GM12892 (cell line): Measurements from ENCODE around the gene ACSF3. TPM values are rescaled to one million over a fixed set of nuclear protein-coding genes. Genes with fewer than 3 reads are reported as not detected.

Experiments
- DNase-seq: peaks from one replicate; pipeline ENCODE4 v3.0.0; 2011; ENCODE audit not compliant: insufficient read length
- FAIRE-seq: peaks from 2 replicates; lab custom pipeline; 2011; peaks lifted over from hg19 to GRCh38; lab: Jason Lieb, UNC
- POLR2A ChIP-seq: IDR thresholded peaks from 2 replicates; pipeline ENCODE4 v1.6.1; 2011; ENCODE audit warnings: low read depth, low read length, control low read depth
- POLR2AphosphoS5 ChIP-seq: IDR thresholded peaks from 2 replicates; pipeline ENCODE4 v1.6.1; 2011; ENCODE audit warnings: low read depth, low read length, control low read depth
- TAF1 ChIP-seq: IDR thresholded peaks from 2 replicates; pipeline ENCODE4 v1.6.1; 2011; ENCODE audit warnings: low read depth, mild to moderate bottlenecking, control low read depth, low read length, borderline replicate concordance
- polyA plus RNA-seq: library from polyadenylated mRNA; unstranded; fragments of >200 nt; gene quantifications from one replicate; pipeline ENCODE4 v1.2.1, GENCODE V29; 2012; ENCODE audit warnings: missing spikeins, inconsistent platforms; ENCODE audit not compliant: missing spikeins

ACSF3 gene
- 17.1 TPM for polyA plus RNA-seq

DNA sequence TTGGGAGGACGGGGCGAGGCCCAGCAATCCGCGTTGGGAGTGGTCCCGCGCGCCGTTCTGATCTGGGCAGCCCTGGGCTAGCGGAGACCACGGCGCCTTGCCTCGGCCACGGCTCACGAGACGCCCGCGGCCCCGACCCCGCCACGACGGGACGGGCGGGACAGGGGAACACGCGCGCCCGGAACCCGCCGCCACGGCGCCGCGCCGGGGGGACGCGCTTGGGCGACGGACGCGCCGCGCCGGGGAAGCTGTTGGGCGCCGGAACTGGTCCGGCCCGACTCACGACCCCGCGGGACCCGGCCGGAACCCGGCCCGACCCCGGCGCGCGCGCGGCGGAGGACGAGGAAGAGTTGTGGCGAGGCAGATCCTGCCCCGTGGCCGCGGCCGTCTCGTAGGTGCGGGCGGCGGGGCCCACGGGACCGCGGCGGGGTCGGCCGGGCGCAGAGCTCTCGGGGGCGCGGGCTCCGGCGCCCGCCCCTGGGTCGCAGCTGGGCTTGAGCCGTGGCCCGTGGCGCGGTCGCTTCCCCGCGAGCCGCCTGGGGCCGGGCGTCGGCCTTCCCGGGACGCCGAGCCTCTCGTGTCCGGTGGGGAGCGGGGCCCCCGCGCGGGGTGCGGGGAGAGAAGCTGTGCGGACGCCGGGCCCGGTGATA is at the start of gene ACSF3:
Gene ACSF3 (plus strand): TSS at position 251 of the 650 bp plus-strand sequence. CDS start 6,830 bp downstream, outside the sequence.
- DNase-seq (peak; percentile 89), FAIRE-seq (peak; percentile 84)
- peak; percentile 42; the same call in 1 of the 2 replicates for TF ChIP-seq POLR2AphosphoS5
- TF ChIP-seq POLR2A = peak; percentile 83; the same call in 1 of the 2 replicates
- TF ChIP-seq TAF1 = peak; percentile 62; the same call in 1 of the 2 replicates

DNA sequence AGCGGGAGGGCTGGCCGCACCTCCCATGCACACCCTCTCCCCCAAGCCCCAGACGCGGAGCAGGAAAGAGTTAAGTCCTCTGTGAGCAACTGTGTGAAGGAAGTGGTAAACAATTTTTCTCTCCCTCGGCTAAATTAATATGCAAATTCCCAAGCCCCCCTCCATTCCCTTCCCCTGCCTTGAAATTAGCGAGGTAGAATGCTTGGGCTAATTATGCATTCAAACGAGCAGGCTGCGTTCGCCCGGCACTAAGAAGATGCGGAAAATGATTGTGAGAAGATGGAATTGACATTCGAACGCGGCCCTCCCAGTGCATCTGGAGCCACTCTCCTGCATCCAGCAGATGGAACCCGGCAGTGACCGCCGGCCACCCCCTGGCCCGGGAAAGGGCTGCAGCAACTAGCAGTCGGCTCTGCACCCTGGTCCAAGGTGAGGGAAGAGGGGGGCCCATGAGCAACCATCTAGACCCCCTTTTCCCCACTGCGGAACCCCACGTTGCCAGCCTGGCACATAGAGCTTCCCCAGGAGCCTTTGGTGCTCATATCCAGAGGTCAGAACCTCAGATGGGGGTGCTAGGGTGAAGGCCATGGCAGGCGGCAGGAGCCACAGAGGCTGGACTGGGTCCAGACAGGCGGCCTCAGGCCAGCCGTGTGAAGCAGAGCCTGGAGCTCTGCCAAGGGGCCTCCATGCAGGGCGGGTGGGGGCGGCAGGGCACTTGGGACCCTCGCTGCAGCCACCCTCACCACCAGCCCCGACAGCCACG is 49.1 kb upstream of the ACSF3 start:
- FAIRE-seq = no peak
- no peak for DNase-seq
- TF ChIP-seq TAF1 (no peak), POLR2A (no peak), POLR2AphosphoS5 (no peak)

DNA sequence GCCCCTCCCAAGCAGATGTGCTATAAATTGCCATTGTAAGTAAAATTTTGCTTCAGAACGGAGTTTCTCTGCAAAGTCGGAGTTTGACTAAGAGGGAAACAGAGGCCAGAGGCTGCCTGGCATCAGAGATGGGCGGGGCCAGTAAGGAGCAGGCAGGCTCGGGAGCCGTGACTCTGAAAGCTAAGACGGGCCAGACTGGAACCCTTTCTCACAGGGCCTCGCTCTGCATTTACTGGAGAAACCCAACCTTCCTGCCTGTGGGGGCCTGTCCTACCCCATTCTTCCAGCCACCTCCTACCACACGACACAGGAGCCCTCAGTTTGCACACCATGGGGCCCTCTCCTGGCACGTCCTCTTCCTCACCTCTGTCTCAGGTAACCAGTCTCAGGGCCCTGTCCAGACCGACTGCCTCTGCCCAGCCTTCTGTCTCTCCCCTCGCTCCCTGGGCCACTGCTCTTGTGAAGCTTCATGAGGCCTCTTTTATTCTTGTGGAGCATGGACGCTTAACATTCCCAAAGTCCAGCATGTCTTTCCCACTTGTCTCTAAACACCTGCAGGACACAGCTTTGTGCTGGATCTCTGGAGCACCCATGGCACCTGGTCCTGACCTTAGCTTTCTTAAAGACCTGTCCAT is 48.4 kb upstream of the ACSF3 start:
- no peak for DNase-seq
- no peak for TF ChIP-seq TAF1
- TF ChIP-seq POLR2AphosphoS5 = no peak
- FAIRE-seq = no peak

DNA sequence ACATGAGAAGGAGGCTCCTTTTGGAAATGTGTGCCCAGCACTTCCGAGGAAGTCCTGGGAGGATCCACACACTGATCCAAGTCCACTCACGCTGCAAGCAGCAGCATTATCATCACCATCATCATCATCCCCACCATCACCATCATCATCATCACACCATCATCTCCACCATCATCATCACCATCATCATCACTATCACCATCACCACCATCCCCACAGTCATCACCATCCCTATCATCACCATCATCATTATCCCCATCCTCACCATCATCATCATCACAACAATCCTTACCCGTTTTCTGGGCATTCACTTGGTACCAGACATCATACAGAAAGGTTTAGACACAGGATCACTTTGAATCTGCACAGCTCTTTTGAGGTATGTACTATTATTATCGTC is 47.8 kb upstream of the ACSF3 start:
- no peak for FAIRE-seq
- no peak for DNase-seq
- no peak for TF ChIP-seq TAF1
- TF ChIP-seq POLR2AphosphoS5 = no peak
- no peak for TF ChIP-seq POLR2A

DNA sequence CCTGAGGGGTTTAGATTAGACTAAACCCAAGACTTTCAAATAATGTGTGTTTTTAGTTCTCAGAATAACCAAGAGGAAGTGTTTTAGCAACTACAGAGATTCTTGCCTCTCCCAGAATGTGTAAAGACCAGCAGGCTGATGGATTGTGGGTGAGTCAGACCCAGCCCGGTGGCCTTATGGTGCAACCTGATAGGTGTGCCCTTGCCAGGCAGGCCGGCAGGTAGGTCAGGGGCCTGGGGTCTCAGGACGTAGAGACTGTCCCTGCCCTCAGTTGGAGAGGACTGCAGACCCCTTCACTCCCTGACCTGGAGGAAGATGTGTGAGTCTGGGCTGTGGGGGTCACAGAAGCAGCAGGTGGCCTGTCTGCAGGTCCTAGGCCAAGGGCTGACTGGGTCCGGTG is 47.2 kb upstream of the ACSF3 start:
- FAIRE-seq (no peak), DNase-seq (no peak)
- no peak for TF ChIP-seq POLR2A
- no peak for TF ChIP-seq TAF1
- no peak for TF ChIP-seq POLR2AphosphoS5

DNA sequence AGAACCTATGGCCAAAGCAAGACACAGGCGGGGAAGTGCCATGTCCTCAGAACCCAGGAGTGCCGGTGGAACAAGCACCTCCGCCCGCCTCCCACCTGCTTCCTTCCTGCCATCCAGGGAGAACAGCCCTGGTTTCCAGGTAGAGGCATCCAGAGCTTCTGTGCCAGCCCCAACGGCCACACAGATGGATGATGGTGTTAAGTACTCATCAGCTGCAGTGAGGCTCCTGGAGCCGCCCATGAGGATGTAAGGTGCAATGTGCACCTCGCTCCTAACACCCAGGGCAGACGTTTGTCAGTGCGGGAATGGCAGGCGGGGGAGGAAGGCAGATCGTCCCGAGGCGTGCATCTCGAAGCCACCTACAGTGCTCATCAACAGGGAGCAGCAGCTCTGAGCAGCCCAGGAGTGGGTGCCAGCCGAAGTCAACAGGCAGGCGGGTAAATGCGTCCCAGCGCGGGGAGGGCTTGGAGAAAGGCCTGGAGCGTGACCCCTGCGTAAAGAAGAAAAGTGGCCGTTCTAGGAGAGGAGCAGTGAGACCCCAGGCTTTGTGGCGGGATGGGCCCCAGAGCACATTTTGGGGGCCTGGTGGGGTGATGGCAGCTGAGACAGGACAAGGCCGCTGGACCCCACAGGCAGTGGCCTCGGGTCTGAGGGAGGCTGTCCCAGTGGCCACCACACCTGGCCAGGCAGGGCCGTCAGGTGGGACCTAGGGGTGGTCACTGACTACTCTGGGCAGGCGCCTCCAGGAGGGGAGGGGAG is 46.1 kb upstream of the ACSF3 start:
- FAIRE-seq = no peak
- no peak for DNase-seq

DNA sequence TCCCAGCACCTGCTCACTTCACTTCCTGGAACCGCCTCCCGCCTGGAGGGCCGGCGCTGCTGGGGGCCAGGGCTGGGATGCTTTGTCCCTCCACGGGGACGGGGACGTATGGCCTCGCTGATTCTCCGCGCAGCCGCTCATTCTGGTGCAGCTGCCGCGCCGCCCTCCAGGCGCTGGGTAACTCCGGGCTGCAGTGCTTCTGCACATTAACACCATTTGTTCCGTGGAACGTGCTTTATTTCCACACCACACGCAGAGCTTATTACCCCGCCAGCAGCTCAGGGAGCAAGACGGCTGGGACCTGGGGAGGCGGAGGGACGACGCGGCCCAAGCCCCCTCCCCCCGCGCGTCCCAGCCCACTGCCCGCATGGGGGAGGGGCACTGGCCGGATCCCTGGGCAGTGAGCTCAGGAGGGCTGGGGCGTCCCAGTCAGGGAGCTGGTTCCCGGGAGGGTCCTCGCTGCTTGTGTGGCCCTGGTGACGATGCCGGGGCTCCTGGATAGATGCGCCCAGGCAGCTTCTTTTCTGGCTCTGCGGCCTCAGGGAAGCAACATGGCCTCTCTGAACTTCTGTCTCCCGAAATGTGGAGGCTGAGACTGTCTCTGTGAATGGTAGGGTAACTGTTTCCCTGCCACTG is 45.4 kb upstream of the ACSF3 start:
- FAIRE-seq = no peak
- no peak for DNase-seq
- TF ChIP-seq POLR2A (no peak), POLR2AphosphoS5 (no peak), TAF1 (no peak)

More for the DNA sequence above, 46.1 kb upstream of the ACSF3 start:
- no peak for TF ChIP-seq TAF1
- no peak for TF ChIP-seq POLR2A
- no peak for TF ChIP-seq POLR2AphosphoS5

DNA sequence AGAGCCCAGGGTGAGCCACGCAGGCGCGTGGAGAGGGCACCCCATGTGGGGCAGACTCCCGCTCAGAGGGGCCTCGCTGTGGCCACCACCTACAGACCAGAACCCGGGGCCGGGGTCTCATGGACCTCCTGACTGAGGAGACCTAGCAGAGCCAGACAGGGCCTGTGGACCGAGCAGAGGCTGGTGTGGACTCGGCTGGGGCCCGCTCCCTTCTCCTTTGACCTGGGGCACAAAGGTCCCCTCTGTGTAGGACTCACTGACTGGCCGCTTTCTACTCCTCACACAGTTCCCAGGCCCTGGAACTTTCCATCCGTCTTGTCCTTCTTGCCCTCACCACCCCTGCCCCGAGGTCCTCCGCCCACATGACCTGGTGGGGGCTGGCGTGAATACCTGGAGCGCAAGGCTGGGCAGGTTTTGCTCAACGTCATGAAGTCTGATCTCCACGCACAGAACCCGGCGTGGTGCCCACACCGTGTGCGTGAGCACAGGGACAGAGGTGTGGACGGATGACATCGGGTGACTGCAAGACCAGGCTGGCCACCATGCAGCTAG is 44.7 kb upstream of the ACSF3 start:
- DNase-seq = no peak
- TF ChIP-seq TAF1 = no peak
- TF ChIP-seq POLR2A = no peak
- TF ChIP-seq POLR2AphosphoS5 = no peak
- FAIRE-seq = no peak

DNA sequence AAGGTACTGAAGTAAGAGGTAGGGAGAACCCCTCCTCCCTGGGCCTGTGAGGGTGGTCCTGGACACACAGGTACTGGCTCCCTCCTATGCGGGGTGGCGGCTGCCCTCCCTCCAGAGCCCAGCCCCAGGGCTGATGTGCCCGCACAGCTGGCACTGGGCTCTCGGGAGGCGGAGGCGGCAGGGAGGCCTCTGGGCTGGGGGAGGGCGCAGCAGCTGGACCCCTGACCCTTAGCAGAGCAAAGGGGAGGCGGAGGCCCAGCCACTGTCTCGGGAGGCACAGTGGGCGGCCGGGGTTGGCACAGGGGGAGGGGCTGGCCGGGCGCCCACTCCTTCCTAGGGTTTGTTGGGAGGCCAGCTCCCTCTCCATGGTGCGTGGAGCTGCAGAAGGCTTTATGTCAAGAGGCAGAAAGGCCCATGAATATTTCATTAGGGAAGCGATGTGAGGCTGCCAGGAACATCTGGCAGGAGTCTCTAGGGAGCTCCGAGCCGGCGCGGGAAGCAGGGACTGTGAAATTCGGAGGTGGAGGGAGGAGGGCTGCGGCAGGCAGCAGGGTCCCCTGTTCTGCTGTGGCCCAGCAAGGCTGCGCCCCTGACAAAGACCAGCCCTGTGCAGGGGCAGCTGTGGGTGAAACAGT is 44.1 kb upstream of the ACSF3 start:
- TF ChIP-seq POLR2AphosphoS5 (no peak), TAF1 (no peak), POLR2A (no peak)
- FAIRE-seq (no peak), DNase-seq (no peak)
